AG09309 (cell line): Measurements from ENCODE around the gene NKX1-1.

Source experiments
- DNase-seq: peaks from one replicate; pipeline ENCODE4 v3.0.0-alpha.2; 2010; ENCODE audit warnings: low read depth
- H3K4me3 ChIP-seq: 2 replicates; pipeline ENCODE4 v1.5.1; 2011; ENCODE audit warnings: mild to moderate bottlenecking, low read depth, low read length, moderate library complexity; ENCODE audit not compliant: control insufficient read depth
- CTCF ChIP-seq: IDR thresholded peaks from 2 replicates; pipeline ENCODE4 v1.5.1; 2011; ENCODE audit warnings: mild to moderate bottlenecking, low read depth, low read length, inconsistent platforms; ENCODE audit not compliant: insufficient read depth, control insufficient read depth; ENCODE audit errors: missing control alignments

The NKX1-1 gene

GRCh38 chr4:1412376-1413203 lies 6.3 kb upstream of the NKX1-1 start:
- TF ChIP-seq CTCF = no peak
- H3K4me3 ChIP-seq = no peak overlapping the region
- DNase-seq = no peak

DNA sequence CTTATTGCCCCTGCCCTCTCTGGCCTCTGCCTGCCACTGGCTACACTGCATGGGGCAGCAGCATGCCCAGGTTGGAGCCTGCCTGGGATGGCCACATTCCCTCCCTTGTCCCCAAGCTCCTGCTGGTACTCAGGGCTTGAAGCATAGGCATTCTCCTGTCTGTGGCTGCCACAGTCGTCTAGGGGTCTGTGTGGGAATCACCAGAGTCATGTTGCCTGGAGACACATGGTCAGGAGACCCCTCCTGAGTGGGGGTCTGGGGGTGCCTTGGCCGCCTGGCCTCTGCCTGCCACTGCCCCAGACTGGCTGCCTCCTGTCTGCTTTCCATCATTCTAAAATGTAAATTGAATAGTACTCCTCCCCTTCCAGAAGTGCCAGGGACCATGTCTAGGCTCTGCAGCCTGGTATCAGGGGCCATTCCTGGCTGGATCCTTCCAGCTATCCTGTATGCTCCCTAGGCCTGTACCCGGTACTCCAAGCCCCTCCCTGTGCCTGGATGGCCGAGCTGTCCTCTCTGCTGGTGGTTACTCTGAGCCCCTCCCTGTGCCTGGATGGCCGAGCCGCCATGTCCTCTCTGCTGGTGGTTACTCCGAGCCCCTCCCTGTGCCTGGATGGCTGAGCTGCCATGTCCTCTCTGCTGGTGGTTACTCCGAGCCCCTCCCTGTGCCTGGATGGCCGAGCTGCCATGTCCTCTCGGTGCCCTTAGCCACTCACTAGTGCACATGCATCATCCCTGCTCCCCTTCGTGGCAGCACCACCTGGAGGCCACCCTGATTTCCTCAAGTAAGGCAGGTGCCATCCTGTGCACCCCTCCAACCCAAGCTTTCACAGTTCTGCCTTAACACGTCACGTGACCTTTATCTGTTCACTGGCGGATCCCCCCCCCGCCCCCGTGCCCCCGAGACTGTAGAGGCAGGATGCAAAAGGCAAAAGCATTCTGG lies 5.5 kb upstream of the NKX1-1 start:
- TF ChIP-seq CTCF = no peak
- H3K4me3 ChIP-seq = no peak overlapping the region
- DNase-seq = no peak

DNA sequence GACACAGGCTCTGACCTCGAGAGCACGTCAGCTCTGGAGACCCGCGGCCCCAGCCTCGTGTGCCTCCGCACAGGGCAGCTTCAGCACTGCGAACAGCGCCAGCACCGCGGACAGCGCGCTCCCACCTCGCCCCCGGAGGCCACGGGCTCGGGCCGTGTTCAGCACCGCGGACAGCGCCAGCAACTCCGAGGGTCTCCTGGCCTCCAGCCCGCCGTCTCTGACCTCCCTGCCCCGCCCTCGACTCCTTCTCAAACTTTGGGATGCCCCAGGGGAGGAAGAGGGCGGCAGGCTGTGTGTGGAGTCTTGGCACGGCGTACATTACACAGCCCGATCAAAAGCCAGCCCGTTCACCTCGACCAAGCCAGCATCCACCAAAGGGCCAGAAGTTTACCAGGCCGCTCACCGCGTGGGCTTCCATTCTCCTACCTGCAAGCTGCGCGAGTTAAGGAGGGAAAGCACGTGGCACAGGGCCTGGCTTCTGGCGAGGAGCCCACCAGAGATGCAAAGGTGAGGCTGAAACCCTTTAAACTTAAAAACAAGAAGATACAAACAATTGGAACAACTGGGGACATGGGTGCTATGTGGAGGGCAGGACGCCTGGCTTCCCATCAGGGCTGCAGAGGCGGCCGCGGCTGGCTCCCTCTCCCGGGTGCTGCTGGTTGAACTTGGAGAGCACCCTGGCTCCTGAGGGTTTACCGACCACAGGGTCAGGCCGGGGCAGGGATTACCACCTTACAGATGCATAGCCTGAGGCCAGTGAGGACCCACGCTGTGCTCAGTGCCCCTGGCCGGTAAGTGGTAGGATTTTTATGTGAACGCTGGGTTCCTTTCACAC lies 4.5 kb upstream of the NKX1-1 start:
- H3K4me3 ChIP-seq = no peak overlapping the region
- no peak for DNase-seq
- no peak for TF ChIP-seq CTCF

GRCh38 chr4:1409491-1410425 lies 3.5 kb upstream of the NKX1-1 start:
- TF ChIP-seq CTCF = no peak
- no peak for DNase-seq
- no peak overlapping the region for H3K4me3 ChIP-seq

DNA sequence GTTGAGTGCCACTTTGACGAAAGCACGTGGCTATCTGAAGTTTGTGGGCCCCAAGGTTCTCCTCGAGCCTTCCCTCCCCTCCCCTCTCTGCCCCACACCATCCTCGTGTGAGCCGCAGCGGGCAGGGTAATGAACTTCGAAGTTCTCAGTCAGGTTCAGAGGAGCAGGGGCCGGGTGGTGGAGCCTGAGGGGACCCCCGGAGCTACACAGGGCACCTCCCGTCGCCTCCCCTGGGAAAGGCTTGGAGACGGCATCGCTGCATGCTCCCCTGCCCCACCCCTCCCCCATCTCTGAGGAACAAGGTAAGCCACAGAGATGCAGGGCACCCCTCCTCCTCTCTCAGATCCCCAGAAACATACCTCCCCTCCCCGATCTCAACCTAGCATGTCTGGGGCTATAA lies 2.8 kb upstream of the NKX1-1 start:
- DNase-seq = no peak
- no peak overlapping the region for H3K4me3 ChIP-seq
- no peak for TF ChIP-seq CTCF
